H1 (cell line): Measurements from ENCODE around the gene CFAP74. TPM values are rescaled to one million over a fixed set of nuclear protein-coding genes. Genes with fewer than 3 reads are reported as not detected.

Experiments
- CTCF ChIA-PET: fragments of 300-600 bp; sonication (Branson Sonifier 250); formaldehyde crosslinking; loops from one replicate; lab custom pipeline; 2021; ENCODE audit not compliant: partially characterized antibody; lab: Charles Lee
- POLR2A ChIA-PET: fragments of 300-600 bp; sonication (Branson Sonifier 250); formaldehyde crosslinking; loops from one replicate; lab custom pipeline; 2021; ENCODE audit warnings: inconsistent platforms; ENCODE audit not compliant: partially characterized antibody; lab: Charles Lee
- DNase-seq, 2 experiments: peaks; one replicate each; pipeline versions ENCODE4 v3.0.0 to v3.0.0-alpha.2; 2010 to 2022; ENCODE audit warnings: low spot score in 2 of 2, low read depth in 1 of 2, mixed read lengths in 1 of 2
- FAIRE-seq: peaks from 2 replicates; lab custom pipeline; 2011; peaks lifted over from hg19 to GRCh38; lab: Jason Lieb, UNC
- H2AFZ ChIP-seq: 2 replicates; pipeline ENCODE4 v1.8.1; 2012; ENCODE audit warnings: low read length, inconsistent platforms
- H2AK5ac ChIP-seq: 2 replicates; pipeline ENCODE4 v1.6.1; 2013; ENCODE audit warnings: low read depth, low read length
- H2BK120ac ChIP-seq: replicated peaks from 2 replicates; pipeline ENCODE3; 2013; ENCODE audit warnings: low read depth, low read length, inconsistent platforms
- H2BK12ac ChIP-seq: 2 replicates; pipeline ENCODE4 v1.6.1; 2013; ENCODE audit warnings: low read depth, low read length
- H2BK15ac ChIP-seq: 2 replicates; pipeline ENCODE4 v1.6.1; 2013; ENCODE audit warnings: low read length
- H2BK20ac ChIP-seq: 2 replicates; pipeline ENCODE4 v1.6.1; 2013; ENCODE audit warnings: low read length
- H2BK5ac ChIP-seq: 2 replicates; pipeline ENCODE4 v1.6.1; 2013; ENCODE audit warnings: low read depth, low read length
- H3K14ac ChIP-seq: 2 replicates; pipeline ENCODE4 v1.6.1; 2013; ENCODE audit warnings: inconsistent platforms; ENCODE audit not compliant: insufficient read length
- H3K18ac ChIP-seq: 2 replicates; pipeline ENCODE4 v1.6.1; 2013; ENCODE audit warnings: low read length; ENCODE audit errors: extremely low read depth
- H3K23ac ChIP-seq: 2 replicates; pipeline ENCODE4 v1.6.1; 2013; ENCODE audit warnings: inconsistent platforms; ENCODE audit not compliant: insufficient read length
- H3K23me2 ChIP-seq: 2 replicates; pipeline ENCODE4 v1.6.1; 2013; ENCODE audit warnings: low read depth, low read length
- H3K27ac ChIP-seq: 2 replicates; pipeline ENCODE4 v1.6.1; 2011; ENCODE audit warnings: low read depth, low read length, inconsistent platforms
- H3K27me3 ChIP-seq, 4 experiments: replicated peaks in 1 of 4; 1 replicate in 1 of 4; 2 replicates in 3 of 4; pipeline versions ENCODE4 v1.6.1 to v1.8.1; 2011 to 2013; ENCODE audit warnings: low read length in 3 of 4, mild to moderate bottlenecking in 3 of 4, inconsistent platforms in 2 of 4, mixed read lengths in 2 of 4, moderate library complexity in 1 of 4; ENCODE audit not compliant: control insufficient read depth in 3 of 4, insufficient read depth in 3 of 4; ENCODE audit errors: extremely low read depth in 1 of 4
- H3K36me3 ChIP-seq, 4 experiments: 2 replicates each; pipeline versions ENCODE4 v1.6.1 to v1.8.1; 2011 to 2013; ENCODE audit warnings: mild to moderate bottlenecking in 4 of 4, low read length in 3 of 4, moderate library complexity in 2 of 4, control low read depth in 1 of 4, inconsistent platforms in 1 of 4; ENCODE audit not compliant: insufficient read depth in 4 of 4, control insufficient read depth in 2 of 4
- H3K4ac ChIP-seq: replicated peaks from 2 replicates; pipeline ENCODE3; 2013; ENCODE audit warnings: low read length, low read depth, mixed read lengths, inconsistent platforms; ENCODE audit not compliant: insufficient read length
- H3K4me1 ChIP-seq, 4 experiments: replicated peaks in 1 of 4; 1 replicate in 1 of 4; 2 replicates in 3 of 4; pipeline versions ENCODE4 v1.6.1 to v1.8.1; 2011 to 2013; ENCODE audit warnings: low read length in 3 of 4, inconsistent platforms in 2 of 4, mixed read lengths in 1 of 4; ENCODE audit not compliant: insufficient read depth in 4 of 4, control insufficient read depth in 3 of 4
- H3K4me2 ChIP-seq, 2 experiments: 2 replicates each; pipeline versions ENCODE4 v1.6.1 to v1.8.1; 2011 to 2013; ENCODE audit warnings: low read depth in 2 of 2, low read length in 2 of 2, control low read depth in 1 of 2, inconsistent platforms in 1 of 2, mild to moderate bottlenecking in 1 of 2; ENCODE audit not compliant: insufficient read depth in 1 of 2
- H3K4me3 ChIP-seq, 4 experiments: fragments of 200-600, 300-600 bp in 1 of 4; sonication (generic), shearing (Covaris generic), sonication (Bioruptor Twin) in 1 of 4; 2 replicates each; pipeline versions ENCODE4 v1.5.1 to v1.8.1; 2011 to 2016; ENCODE audit warnings: low read length in 4 of 4, low read depth in 3 of 4, control low read depth in 2 of 4, inconsistent platforms in 2 of 4, mild to moderate bottlenecking in 2 of 4, mixed read lengths in 1 of 4, moderate library complexity in 1 of 4; ENCODE audit not compliant: insufficient read depth in 2 of 4; ENCODE audit errors: extremely low read depth in 1 of 4
- H3K56ac ChIP-seq: replicated peaks from 2 replicates; pipeline ENCODE3; 2013; ENCODE audit warnings: low read depth, mild to moderate bottlenecking, mixed read lengths, low read length, inconsistent platforms; ENCODE audit not compliant: insufficient read length
- H3K79me1 ChIP-seq: 2 replicates; pipeline ENCODE4 v1.6.1; 2013; ENCODE audit warnings: low read depth, low read length, control low read depth
- H3K79me2 ChIP-seq, 2 experiments: 2 replicates each; pipeline versions ENCODE4 v1.6.1 to v1.8.1; 2012 to 2013; ENCODE audit warnings: low read length in 2 of 2, mild to moderate bottlenecking in 2 of 2, inconsistent platforms in 1 of 2; ENCODE audit not compliant: insufficient read depth in 2 of 2, control insufficient read depth in 1 of 2
- H3K9ac ChIP-seq, 4 experiments: replicated peaks in 1 of 4; 1 replicate in 1 of 4; 2 replicates in 3 of 4; pipeline versions ENCODE4 v1.6.1 to v1.8.1; 2011 to 2013; ENCODE audit warnings: low read depth in 3 of 4, low read length in 3 of 4, control low read depth in 2 of 4, mild to moderate bottlenecking in 2 of 4, moderate library complexity in 2 of 4, inconsistent platforms in 1 of 4; ENCODE audit errors: extremely low read depth in 1 of 4
- H3K9me3 ChIP-seq, 2 experiments: 2 replicates each; pipeline versions ENCODE4 v1.6.1 to v1.8.1; 2012 to 2013; ENCODE audit warnings: mild to moderate bottlenecking in 2 of 2, moderate library complexity in 2 of 2, control low read depth in 1 of 2, inconsistent platforms in 1 of 2, low read depth in 1 of 2, low read length in 1 of 2, mixed read lengths in 1 of 2; ENCODE audit not compliant: insufficient read depth in 2 of 2
- H4K20me1 ChIP-seq, 2 experiments: replicated peaks in 1 of 2; 2 replicates each; pipeline versions ENCODE3 to v1.8.1; 2011 to 2013; ENCODE audit warnings: inconsistent platforms in 2 of 2, low read length in 2 of 2, mild to moderate bottlenecking in 1 of 2; ENCODE audit not compliant: insufficient read depth in 2 of 2, control insufficient read depth in 1 of 2
- H4K5ac ChIP-seq: 2 replicates; pipeline ENCODE4 v1.6.1; 2013; ENCODE audit warnings: low read length, low read depth, mixed read lengths, inconsistent platforms; ENCODE audit not compliant: insufficient read length
- H4K8ac ChIP-seq: 2 replicates; pipeline ENCODE4 v1.8.0; 2013; ENCODE audit warnings: mild to moderate bottlenecking, moderate library complexity, low read length, inconsistent platforms; ENCODE audit not compliant: insufficient read depth; ENCODE audit errors: extremely low read depth
- H4K91ac ChIP-seq: replicated peaks from 2 replicates; pipeline ENCODE3; 2013; ENCODE audit warnings: low read length, mixed read lengths, inconsistent platforms; ENCODE audit not compliant: insufficient read length
- EGR1 ChIP-seq: IDR thresholded peaks from 2 replicates; pipeline ENCODE4 v1.6.1; 2011; ENCODE audit warnings: low read depth, low read length, borderline replicate concordance
- HDAC2 ChIP-seq, 2 experiments: fragments of 300-600 bp in 1 of 2; sonication (generic) in 1 of 2; IDR thresholded peaks; 2 replicates each; pipeline ENCODE4 v1.6.1; 2011 to 2012; ENCODE audit warnings: low read depth in 2 of 2, low read length in 2 of 2, mild to moderate bottlenecking in 2 of 2, moderate library complexity in 2 of 2, borderline replicate concordance in 1 of 2, inconsistent platforms in 1 of 2
- NANOG ChIP-seq: IDR thresholded peaks from 2 replicates; pipeline ENCODE4 v1.6.1; 2011; ENCODE audit warnings: low read length, low read depth, mild to moderate bottlenecking, inconsistent platforms; ENCODE audit not compliant: insufficient read depth, poor library complexity, severe bottlenecking
- POLR2AphosphoS5 ChIP-seq: IDR thresholded peaks from 2 replicates; pipeline ENCODE4 v1.6.1; 2011; ENCODE audit warnings: low read depth, low read length
- RAD21 ChIP-seq, 2 experiments: IDR thresholded peaks in 1 of 2; conservative IDR thresholded peaks in 1 of 2; 2 replicates each; pipeline ENCODE4 v1.6.1; 2011; ENCODE audit warnings: low read depth in 2 of 2, low read length in 2 of 2, improper control_type of control experiment in 1 of 2, inconsistent platforms in 1 of 2, mild to moderate bottlenecking in 1 of 2, moderate library complexity in 1 of 2
- SP2 ChIP-seq: IDR thresholded peaks from 2 replicates; pipeline ENCODE4 v1.6.1; 2012; ENCODE audit warnings: mild to moderate bottlenecking, low read length, inconsistent platforms
- SRF ChIP-seq: IDR thresholded peaks from 2 replicates; pipeline ENCODE4 v1.6.1; 2011; ENCODE audit warnings: mild to moderate bottlenecking, low read depth, low read length, moderate library complexity
- USF2 ChIP-seq: IDR thresholded peaks from 2 replicates; pipeline ENCODE4 v1.6.1; 2011; ENCODE audit warnings: low read length, improper control_type of control experiment
- ZNF274 ChIP-seq: IDR thresholded peaks from 2 replicates; pipeline ENCODE4 v1.7.0; 2012; ENCODE audit warnings: low read length, borderline replicate concordance; ENCODE audit errors: extremely low read depth
- WGBS, 2 experiments: shearing (Covaris generic) in 1 of 2; methylation state at CpG; one replicate each; pipeline versions ENCODE4 v1.1.6 to v1.1.7; 2013 to 2015; ENCODE audit warnings: low lambda C conversion rate in 2 of 2, mixed read lengths in 2 of 2, inconsistent platforms in 1 of 2, low coverage in 1 of 2, missing lambda C conversion rate in 1 of 2; ENCODE audit not compliant: insufficient replicate concordance in 2 of 2, insufficient coverage in 1 of 2, insufficient read length in 1 of 2; ENCODE audit errors: extremely low coverage in 1 of 2, missing lambda C conversion rate in 1 of 2; 5-methylcytosine and 5-hydroxymethylcytosine counted together
- polyA plus RNA-seq, 7 experiments: library from polyadenylated mRNA; depleted of rRNA in 3 of 7; stranded (reverse) in 5 of 7; unstranded in 2 of 7; fragments of >200 nt in 5 of 7; fragments of 200-250 nt in 2 of 7; gene quantifications; 1 replicate in 5 of 7; 2 replicates in 1 of 7; 4 replicates in 1 of 7; pipeline versions ENCODE4 v1.2.1 to v1.2.3, GENCODE V29; 2011 to 2013; ENCODE audit warnings: missing spikeins in 2 of 7, mixed read lengths in 2 of 7
- total RNA-seq: library from RNA; stranded (reverse); fragmentation: NEBNext Ultra II Directional; extraction: Animal tissue kit (Norgen Biotek cat#: 25700); gene quantifications from 2 replicates; pipeline ENCODE4 v1.2.1, GENCODE V29; 2021

The CFAP74 gene
- total and polyA plus RNA-seq, 2 of the 8 experiments (the other 6 are each of a cell fraction or from before 2014, with no cell fraction given) = 0.09 to 0.20 TPM

- peak overlapping the region in 3 of 4 experiments; percentile 10 to 39 (median 19); a peak in 5 of 8 replicates for H3K4me3 ChIP-seq
- FAIRE-seq = no peak
These were observed 43.6 kb upstream of the CFAP74 start for GRCh38 chr1:2046953-2047748.

More at GRCh38 chr1:2046953-2047748, 43.6 kb upstream of the CFAP74 start:
- TF ChIP-seq USF2 (no peak), SRF (no peak), RAD21 (IDR thresholded peaks at IDR 0.05 in 1 of 2, conservative IDR thresholded peaks at IDR 0.05 in 1 of 2; ENCODE audit: low read depth in 2 of 2, low read length in 2 of 2) (no peak), ZNF274 (no peak), NANOG (no peak), EGR1 (no peak), POLR2AphosphoS5 (no peak), HDAC2 (IDR thresholded peaks at IDR 0.05; ENCODE audit: borderline replicate concordance in 1 of 2, low read depth in 2 of 2, low read length in 2 of 2) (no peak), SP2 (no peak)
- peak in 1 of 2 experiments; percentile 72 for DNase-seq
- 0 out of 2 replicates have a peak overlapping the region, but pooled peaks have one; percentile 95 for H2BK20ac ChIP-seq
- no peak overlapping the region for H3K27ac ChIP-seq
- no peak overlapping the region for H4K8ac ChIP-seq
- no peaks in the 10 kb centered on the region for H3K9me3 ChIP-seq
- peak overlapping the region; percentile 71; the same call in 1 of the 2 replicates for H2BK5ac ChIP-seq
- H3K4ac ChIP-seq = no peak overlapping the region
- peaks cover 0 to 9% of the 10 kb centered on the region in 2 experiments; a peak in 1 of 4 replicates for H3K79me2 ChIP-seq
- CTCF ChIA-PET = interaction anchor here (0.6 to 8.8 kb wide), 24 partner anchors 8 to 609 kb away, joined by 3 to 249 read pairs (median 4); partner anchors contain the start of genes CFAP74 and GABRD
- H2AK5ac ChIP-seq = no peak overlapping the region; the same call in 1 of the 2 replicates
- peaks cover 0 to 7% (median 0%) of the 10 kb centered on the region in 4 experiments; a peak in 3 of 7 replicates for H3K27me3 ChIP-seq
- H3K79me1 ChIP-seq = peaks cover 4% of the 10 kb centered on the region
- POLR2A ChIA-PET = interaction anchor here (1.4 to 1.6 kb wide), 2 partner anchors 12 to 17 kb away, joined by 4 to 6 read pairs; no protein-coding TSS in a partner anchor
- no peak overlapping the region for H2AFZ ChIP-seq
- peak overlapping the region; percentile 75; the same call in 1 of the 2 replicates for H2BK12ac ChIP-seq
- no peak overlapping the region for H3K56ac ChIP-seq
- no peak overlapping the region for H4K5ac ChIP-seq
- H3K18ac ChIP-seq = peak overlapping the region; percentile 83
- H3K4me1 ChIP-seq = peaks cover 0 to 28% (median 20%) of the 10 kb centered on the region in 4 experiments; a peak in 6 of 7 replicates
- H3K36me3 ChIP-seq = no peaks in the 10 kb centered on the region
- H4K91ac ChIP-seq = peak overlapping the region; percentile 72
- no peak overlapping the region for H3K23ac ChIP-seq
- peaks cover 2 to 3% of the 10 kb centered on the region in 2 experiments for H4K20me1 ChIP-seq
- H2BK120ac ChIP-seq = no peak overlapping the region
- H3K14ac ChIP-seq = no peak overlapping the region
- H3K23me2 ChIP-seq = peaks cover 8% of the 10 kb centered on the region
- WGBS, 2 experiments = 43% methylated on average over 19 of the region's 25 CpGs; no CpG with 5 or more reads in 1 of the 2 experiments
- peak overlapping the region; percentile 54 to 65 for H3K4me2 ChIP-seq
- no peak overlapping the region for H3K9ac ChIP-seq
- H2BK15ac ChIP-seq = peak overlapping the region; percentile 16; the same call in 1 of the 2 replicates
